SW480 (cell line): ENCODE data around the gene CYB5R3.

Experiments
- DNase-seq: peaks from one replicate; pipeline ENCODE4 v3.0.0-alpha.2; 2016; ENCODE audit warnings: low spot score

CYB5R3 gene

GRCh38 chr22:42649246-42650099, at the start of gene CYB5R3:
TSS of gene CYB5R3 (minus strand) at chr22:42649392. CDS start at chr22:42649315, 77 bp downstream.
- DNase-seq: peak; percentile 82

DNA sequence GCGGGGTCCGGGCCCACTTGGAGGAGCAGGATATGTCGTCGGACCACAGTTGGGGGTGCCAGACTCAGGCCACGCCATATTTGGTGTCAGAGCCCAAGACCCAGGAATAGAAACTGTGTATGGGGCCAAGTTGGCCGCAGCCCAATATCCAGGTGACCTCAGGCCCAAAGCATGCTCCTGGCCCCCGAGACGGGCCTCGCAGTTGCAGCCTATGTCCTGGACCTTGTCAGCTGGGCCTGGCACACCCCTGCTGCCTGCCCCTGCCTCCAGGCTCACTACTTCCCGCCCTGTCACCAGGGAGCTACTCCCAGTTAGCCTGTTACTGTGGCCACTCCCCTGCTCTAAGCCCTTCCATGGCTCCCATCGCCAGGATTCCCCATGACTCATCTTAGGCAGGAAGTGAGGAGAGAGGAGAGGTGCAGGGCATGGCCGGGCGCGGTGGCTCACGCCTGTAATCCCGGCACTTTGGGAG, 48.4 kb upstream of the CYB5R3 start:
- peak; percentile 62 for DNase-seq

- DNase-seq: no peak
These were observed 47.3 kb upstream of the CYB5R3 start for GRCh38 chr22:42696331-42696967.

GRCh38 chr22:42695294-42695693, 46.1 kb upstream of the CYB5R3 start:
- DNase-seq: no peak

DNA sequence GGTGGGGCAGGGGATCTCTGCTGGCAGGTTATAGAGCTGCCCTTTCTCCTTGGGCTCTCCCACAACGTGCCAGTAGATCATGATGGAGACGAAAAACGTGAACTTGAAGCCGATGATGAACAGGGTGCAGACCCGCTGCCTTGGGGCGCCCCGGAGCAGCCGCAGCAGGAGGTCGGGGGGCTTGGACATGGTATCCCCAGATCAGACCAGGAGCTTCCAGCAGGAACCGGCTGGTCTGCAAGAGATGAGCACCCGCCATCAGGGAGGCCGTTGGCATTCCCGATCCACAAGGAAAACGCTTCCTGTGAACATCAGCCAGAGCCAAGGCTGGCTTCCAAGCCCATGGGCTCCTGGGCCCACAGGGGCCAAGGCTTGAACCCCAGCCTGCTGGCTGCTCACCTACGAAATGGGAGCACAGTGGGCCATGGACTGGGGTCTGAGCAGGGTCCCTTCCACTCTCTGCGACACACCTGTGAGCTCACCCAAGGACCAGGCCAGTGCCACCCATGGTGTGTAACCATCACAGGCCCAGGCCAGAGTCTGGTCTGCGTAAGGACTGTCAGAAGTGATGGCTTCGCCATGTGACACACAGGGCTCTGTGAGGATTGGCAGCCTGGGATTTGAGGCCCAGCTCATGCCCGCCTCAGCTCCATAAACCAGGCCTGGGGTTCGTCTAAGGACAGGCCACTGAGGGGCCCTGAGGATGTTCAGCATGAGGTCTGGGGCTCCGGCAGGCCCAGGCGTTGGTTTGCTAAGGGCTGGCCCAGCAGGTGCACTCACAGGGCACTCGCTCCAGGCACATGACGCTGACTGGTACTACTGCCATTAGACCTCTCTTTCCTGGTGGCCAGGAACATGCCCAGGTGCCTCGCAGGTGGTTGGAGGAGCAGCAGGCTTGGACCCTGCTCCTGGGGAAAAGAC, 44.8 kb upstream of the CYB5R3 start:
- DNase-seq: no peak

DNA sequence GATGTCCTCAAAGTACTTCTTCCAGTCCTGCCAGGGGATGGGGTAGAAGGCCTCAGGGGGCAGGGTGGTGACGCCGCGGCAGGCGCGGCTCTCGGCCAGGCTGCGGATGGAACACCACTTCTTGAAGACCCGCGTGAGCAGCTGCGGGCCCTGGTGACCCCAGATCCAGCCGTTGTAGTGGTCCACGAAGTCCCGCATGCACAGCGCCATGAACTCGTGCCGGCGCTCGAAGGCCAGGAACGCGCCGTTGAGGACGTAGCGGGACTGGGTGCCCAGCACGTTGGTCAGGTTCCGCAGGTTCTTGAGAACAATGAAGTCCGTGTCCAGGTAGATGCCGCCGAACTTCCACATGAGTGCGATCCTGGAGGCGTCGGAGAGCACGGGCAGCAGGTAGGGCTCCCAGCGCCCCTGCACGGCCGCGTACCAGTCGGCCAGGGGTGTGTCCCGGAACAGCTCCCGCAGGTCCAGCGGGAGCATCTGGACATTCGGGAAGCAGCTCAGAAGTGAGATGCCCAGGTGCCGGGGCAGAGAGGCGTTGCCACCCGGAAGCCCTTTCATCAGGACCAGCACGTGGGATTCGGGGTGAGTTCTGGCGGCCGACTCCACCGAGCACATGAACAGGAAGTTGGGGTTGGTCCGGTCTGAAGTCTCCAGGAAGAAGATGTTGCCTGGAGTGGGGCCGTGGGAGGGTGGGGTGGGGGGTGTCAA, 44.0 kb upstream of the CYB5R3 start:
- no peak for DNase-seq

DNA sequence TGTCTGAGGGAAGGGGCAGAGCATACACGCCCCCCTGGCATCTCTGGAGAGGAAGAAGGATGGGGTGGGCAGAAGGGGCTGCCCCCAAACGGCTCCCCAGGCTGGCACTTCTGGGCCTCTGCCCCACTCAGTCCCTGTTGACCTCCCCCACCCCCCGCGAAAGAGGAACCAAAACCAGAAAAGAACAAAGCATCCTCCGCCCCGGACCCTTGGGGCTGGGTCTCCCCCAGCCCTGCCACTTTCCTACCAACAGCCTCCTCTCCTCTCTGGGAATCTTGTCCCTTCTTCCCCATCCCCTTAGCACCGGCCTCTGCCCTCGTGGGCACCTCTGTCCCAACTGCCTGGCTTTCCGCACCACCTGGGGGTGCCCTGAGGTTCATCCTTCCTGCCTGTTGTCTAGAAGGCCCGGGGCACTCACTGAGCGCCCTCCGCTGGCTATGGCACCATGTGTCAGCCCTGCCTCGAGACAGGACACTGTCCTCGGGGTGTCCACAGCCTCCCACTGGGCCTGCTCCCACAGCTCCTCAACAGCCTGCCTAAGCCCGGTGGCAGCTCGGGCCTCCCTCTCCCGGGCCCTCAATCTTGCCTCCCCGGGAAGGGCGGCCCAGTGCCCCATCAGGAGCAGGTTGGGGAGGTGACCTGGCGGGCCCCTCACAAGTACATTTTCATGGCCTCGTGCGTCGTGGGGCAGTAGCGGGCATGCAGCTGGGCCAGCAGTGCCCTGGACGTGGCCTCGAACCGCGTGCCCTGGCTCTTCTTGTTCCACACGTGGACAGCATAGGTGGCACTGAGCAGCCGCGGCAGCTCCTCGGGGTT, 43.3 kb upstream of the CYB5R3 start:
- no peak for DNase-seq

DNA sequence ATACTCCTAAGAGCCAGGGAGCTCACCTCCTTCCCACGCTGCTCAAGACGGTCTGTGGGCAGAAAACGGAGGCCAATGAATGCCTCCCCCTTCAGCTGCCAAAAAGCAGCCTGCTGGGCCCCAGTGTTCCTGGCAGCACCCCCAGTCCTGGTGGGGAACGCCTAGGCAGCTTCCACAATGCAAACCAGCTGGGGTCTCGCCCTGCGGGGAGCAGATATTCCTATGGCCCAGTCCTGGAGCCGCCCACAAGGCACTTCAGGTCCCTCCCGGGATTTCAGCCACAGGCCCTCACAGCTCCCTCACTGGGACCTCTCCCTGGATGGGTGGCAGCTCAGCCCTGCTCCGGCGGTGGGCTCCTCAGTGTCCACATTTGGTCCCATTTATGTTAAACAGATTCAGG, 42.2 kb upstream of the CYB5R3 start:
- no peak for DNase-seq

DNA sequence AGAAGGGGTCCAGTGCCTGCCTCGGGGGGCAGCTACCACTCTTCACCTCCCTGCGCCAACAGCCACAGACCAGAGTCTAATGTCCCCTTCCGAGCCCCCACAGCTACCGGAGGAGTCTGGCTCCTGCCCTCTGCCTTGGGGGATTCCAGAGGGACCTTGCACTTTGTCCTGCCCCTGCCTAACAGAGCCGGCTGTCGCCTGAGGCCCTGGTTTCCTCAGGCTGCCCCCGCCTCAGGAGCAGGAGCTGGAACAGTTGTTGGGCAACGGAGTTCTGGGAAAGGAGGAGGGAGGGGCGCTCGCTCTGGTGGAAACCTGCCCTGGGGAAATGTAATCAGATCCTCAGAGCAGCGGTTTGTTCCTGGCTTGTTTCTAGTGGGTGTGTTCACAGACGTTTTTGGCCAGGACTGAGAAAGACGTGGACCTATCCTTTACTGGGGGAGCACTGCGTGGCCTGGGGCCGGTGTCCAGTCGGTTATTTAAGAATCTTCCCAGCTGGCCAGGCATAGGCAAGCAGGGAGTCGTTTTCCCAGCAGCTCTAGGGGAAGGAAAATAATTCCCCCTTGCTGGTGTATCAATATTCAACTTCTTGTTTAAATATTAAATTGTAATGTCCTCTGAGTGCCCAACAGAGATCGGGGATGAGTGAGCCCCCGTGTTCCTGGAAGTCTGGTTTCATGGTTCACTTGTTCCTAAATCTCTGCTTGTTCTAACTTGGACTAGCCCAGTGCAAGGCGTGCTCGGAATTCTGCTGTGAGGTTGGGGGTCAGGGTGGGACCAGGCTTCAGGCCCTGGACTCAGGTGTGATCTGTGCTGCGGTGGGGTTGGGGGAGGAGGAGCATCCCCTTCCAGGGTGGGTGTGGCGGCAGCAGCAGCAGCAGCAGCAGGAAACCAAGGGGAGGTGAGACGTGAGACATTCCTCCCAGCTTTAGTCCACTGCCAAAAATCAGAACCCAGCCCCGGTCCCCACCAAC, 39.3 kb upstream of the CYB5R3 start:
- peak; percentile 21 for DNase-seq

- DNase-seq: no peak
These were observed 37.7 kb upstream of the CYB5R3 start for GRCh38 chr22:42686756-42687491.

DNA sequence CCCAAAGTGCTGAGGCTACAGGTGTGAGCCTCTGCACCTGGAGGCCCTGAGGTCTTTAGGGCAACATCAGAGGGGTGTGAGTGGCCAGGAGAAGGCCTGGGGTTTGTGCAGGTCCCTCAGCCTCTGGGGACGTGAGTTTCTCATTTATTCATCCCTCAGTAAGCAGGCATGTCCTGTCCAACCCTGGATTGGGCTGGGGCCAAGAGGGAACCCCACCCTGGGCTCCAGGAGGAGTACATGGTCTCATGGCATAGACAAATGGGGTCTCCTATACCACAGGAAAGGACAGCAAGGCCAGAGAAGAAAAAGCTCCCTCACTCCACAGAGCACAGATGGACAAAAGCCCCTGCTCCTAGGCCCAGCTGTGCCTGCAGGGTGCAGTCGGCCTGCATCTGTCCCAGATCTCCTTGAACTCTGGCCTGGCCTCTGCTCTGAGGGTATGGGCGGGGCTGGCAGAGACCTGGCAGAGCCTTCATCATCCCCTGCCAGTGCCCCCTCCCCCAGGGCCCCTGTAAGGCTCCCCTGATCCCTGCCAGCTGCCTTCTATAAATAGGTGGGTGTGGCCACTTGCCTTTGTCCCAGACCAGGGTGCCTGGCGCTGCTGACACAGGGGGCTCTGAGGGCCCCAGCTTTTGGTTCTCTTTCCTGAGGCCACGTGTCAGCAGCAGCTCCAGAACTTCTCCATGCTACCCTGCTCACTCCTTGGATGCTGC, 36.9 kb upstream of the CYB5R3 start:
- no peak for DNase-seq

- no peak for DNase-seq
These were observed 35.4 kb upstream of the CYB5R3 start for GRCh38 chr22:42684462-42685195.

DNA sequence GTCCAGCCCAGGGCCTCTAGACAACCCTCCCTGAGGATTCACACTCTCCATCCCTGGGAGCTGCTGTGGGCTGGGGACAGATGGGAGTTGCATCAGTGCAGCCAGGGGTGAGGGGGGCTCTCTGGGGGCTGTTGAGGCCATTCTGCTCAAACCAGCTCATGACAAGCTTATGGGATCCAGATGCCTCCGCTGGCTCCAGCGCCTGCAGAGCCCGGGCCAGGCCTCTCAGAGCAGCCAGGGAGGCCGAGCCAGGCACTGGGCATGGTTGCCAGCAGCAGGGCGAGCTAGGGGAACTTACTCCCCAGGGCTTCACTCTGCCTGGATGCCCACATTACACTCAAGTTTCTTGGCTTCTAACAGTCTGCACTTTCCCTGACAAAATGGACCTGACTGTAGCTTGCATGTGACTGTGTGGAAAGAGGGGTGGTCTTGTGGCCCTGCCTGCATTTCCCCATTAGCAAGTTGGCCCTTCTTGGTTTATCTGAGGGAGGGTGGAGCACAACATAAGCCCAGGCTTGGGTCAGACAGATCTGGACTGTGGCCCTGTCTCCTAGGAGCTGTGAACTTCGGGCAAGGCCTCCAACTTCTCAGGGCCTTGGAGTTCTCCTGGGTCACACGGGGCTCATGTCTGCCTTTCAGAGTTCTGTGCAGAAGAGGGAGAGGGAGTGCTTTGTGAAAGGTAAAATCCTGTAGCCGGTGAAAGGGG, 34.5 kb upstream of the CYB5R3 start:
- no peak for DNase-seq

- no peak for DNase-seq
These were observed 33.1 kb upstream of the CYB5R3 start for GRCh38 chr22:42682113-42682851.

GRCh38 chr22:42680648-42681047, 31.5 kb upstream of the CYB5R3 start:
- peak; percentile 37 for DNase-seq

- DNase-seq: no peak
These were observed 30.5 kb upstream of the CYB5R3 start for GRCh38 chr22:42679691-42680090.
